ENCODE data around the gene UMPS. TPM values are rescaled to one million over a fixed set of nuclear protein-coding genes. Genes with fewer than 3 reads are reported as not detected.

Gene UMPS
- 18.0 and 31.4 TPM in 2 replicates for total RNA-seq

GRCh38 chr3:124730129-124730940 is at the start of gene UMPS:
Gene UMPS (plus strand): TSS chr3:124730452. CDS start chr3:124730472, 20 bp downstream.

Other genes with a start within 250 kb of the UMPS start
- gene ITGB5, start 156.9 kb downstream of the UMPS start, total RNA-seq: 36.4 and 50.2 TPM in 2 replicates
- gene MUC13, start 204.3 kb downstream of the UMPS start, total RNA-seq: not detected in 2 replicates

Data from dermis lymphatic vessel endothelial cell (primary cell).